GM19468 (cell line): ENCODE data around the gene UPP2.

Source experiments
- ATAC-seq: cut with Tn5 transposase; IDR thresholded peaks from one replicate; pipeline ENCODE4 v1.9.1; 2021; ENCODE audit warnings: mild to moderate bottlenecking, moderate library complexity, moderate number of reproducible peaks; ENCODE audit not compliant: unreplicated experiment; ENCODE audit errors: extremely low read depth

The UPP2 gene

DNA sequence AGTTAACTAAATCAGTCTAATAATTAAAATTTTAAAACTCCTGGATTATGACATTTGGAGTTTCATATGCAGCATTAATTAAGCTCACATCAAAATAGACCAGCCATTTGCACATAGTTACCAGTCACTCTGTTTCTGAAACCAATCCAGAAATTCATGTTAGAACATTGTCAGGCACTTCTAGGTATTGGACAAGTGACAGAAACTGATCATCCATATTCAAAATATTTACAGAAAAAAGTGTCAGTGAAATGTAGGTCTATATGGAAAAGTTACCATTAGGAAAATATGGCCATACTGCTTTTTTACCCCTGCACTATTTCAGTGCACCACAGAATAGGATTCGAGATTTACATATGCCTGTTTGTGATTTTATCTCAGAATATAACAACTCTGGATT is 33.4 kb downstream of the UPP2 start:
- no peak for ATAC-seq

DNA sequence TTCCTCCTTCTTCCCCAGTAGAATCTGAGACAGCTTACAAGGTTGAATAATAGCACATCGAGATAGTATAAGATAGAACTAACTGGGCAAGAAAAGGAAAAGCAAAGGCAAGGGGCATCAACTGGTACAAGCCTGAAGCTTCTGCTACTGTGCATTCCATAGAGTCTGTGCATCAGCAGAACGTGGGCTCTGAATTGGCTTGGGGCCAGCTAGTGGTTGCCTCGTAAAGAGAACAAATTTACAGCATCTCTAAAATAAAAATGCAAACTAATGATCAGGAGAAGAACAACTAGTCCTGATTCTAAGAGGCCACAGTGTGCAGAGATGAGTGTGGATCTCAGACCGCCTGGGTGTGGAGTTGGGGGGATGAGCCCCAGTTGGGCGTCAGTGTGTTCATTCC is 36.6 kb downstream of the UPP2 start:
- no peak for ATAC-seq

DNA sequence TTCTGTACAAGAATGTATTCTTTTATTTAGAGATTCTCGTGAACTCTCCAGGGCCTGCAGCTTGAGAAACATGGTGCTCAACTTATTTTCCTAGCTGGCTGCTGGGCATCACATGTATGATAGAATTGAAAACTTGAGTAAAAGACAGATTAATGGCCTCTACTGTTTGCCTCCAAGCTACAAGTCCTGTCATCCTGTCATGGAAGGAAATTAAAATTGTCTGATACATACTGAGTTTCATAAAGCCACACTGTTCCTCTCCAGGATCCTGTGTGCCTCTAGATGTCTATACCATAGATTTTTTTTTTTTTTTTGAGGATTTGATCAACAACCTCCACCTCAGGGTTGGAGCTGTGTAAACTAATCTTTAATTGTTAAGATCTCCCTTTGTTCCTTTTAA is 38.5 kb downstream of the UPP2 start:
- no peak for ATAC-seq

GRCh38 chr2:158142165-158142564 is 40.5 kb downstream of the UPP2 start:
- no peak for ATAC-seq

GRCh38 chr2:158142568-158143332 is 41.1 kb downstream of the UPP2 start:
- no peak for ATAC-seq

DNA sequence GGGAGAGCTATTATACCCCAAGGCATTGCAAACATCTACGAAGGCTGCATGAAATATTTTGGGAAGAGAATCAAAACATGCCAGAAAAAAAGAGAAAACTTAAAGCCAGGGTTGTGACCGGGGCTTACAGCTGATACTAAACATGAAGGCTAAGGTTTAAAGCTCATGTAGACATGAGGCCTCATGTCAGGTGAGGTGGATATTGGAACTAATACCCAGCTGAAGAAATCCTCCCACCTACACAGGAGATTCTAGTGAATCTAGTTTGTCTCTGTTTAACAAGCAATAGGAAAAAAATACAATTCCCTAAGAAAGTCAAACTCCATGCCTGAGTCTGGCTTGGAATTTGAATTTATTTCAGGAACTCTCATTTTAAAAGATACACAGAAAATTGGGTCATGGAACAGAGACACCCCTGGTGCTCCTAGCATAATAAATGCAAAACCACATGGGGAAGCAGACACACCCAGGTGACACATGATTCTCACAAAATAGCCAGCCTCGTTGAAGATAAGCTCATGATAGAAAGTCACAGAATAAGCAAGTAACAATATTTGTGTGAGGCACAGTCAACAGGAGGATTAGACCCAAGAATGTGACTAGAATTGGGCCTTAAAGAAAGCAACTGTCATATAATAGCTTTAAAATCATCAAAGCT is 42.2 kb downstream of the UPP2 start:
- no peak for ATAC-seq

DNA sequence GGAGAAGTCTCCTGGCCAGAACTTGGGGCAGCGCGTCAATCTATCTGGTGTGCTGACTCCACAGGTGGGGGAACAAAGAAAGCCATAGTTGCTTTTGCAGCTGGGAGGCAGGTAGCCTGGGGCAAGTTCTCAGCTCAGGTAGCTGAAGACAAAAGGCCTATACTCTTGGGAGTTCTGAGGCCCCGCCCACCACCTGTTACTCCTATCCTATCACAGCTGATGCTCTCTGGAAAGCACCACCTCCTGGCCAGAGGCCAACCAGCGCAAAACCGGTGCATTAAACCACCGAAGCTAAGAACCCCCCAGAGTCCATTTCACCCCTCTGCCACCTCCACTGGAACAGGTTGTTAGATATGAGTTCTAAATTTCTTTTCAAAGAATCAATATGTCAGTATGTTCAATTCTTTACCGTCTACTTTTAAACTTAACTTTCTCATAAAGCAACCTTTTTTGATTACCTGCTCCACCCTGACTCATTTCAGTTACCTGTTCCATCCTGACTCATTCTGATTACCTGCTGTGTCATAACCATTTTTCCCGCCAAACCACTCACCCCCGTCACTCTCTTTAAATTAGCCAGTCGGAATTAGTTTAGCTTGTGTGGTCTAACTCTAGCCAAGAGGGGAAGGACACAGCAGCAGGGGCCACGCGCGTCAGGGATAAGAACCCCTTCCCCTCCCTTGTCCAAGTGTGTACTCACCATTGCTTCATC is 43.4 kb downstream of the UPP2 start:
- no peak for ATAC-seq

GRCh38 chr2:158153270-158154015 is 51.8 kb downstream of the UPP2 start:
- no peak for ATAC-seq

GRCh38 chr2:158154596-158154995 is 52.9 kb downstream of the UPP2 start:
- ATAC-seq, result no peak

GRCh38 chr2:158172719-158173118 is 71.0 kb downstream of the UPP2 start:
- ATAC-seq, result no peak

- ATAC-seq, result no peak
Measured at GRCh38 chr2:158174495-158174894, 72.8 kb downstream of the UPP2 start.

DNA sequence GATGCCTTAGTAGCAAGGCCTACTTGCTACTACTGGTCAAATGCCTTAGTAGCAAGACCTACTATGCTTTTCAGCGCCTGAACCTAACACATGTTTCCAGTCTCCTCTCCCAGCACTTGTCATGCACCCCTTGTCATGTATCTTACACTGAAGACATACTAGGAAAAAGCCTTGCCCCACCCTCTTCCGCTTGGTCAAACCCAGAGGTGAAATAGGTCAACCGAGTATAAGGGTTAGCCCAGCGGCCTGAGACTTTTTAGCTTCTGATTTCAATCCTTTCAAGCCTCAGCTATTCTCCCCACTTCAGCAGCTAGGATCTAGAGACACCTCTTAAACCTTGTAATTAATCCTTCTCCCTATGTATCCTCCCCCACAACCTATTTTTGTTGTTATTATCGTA is 73.3 kb downstream of the UPP2 start:
- no peak for ATAC-seq

GRCh38 chr2:158178646-158179045 is 77.0 kb downstream of the UPP2 start:
- no peak for ATAC-seq

GRCh38 chr2:158179660-158180059 is 78.0 kb downstream of the UPP2 start:
- ATAC-seq, result peak; percentile 74

- no peak for ATAC-seq
Measured at GRCh38 chr2:158181171-158181570, 79.5 kb downstream of the UPP2 start.

- no peak for ATAC-seq
Measured at GRCh38 chr2:158182676-158183295, 81.1 kb downstream of the UPP2 start.

DNA sequence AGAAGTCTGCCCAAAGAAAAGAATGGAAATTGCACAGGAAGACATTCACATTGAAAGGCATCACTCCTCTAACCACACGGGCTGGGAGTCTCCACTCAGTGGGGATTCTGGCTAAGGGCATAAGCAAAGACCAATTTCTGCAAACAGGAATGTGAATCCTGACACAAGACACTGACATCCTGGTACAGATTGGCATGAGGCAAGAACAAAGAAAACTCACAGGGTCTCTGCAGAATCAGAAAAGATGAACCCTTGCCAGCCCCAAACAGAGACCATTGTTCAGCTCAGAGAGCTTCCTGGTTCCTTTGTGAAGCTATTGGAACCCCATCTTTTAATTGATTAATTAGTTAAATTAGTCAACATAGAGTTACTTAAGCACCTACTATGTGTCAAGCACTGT is 82.3 kb downstream of the UPP2 start:
- no peak for ATAC-seq

DNA sequence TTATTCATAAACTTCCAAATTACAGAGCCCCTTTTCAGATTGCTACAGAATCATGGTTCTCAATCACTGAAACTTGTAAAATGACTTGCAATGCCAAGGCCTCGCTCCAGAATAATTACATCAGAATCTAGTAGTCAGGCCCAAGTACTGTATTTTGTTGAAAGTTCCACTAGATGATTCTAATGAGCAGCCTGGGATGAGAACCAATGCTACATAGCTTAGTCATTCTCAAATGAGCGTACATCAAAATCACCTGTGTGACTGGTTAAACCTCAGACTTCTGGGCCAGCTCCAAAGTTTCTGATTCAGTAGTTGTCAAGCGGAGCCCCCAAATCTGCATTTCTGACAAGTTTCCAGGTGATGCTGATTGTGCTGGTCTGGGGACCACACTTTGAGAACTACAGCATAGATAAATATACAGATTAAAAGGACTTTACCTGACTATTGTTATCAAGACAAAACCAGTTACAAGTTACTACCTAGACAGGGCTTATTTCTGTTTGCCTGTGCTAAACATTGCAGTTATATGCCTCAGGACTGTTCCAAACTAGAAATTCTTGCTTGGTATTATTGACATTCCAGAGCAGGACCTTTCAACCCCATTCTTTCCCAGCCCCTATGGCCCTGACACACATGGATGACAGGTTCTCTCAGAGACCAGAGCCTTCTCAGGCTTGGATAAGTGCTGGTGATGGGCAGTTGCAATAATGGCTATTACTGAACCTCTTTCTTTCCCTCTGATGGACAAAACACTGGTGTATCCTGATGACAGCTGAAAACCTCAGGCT is 83.1 kb downstream of the UPP2 start:
- ATAC-seq, result no peak
